ENCODE measurements around the gene TSC22D2.

The TSC22D2 gene

DNA sequence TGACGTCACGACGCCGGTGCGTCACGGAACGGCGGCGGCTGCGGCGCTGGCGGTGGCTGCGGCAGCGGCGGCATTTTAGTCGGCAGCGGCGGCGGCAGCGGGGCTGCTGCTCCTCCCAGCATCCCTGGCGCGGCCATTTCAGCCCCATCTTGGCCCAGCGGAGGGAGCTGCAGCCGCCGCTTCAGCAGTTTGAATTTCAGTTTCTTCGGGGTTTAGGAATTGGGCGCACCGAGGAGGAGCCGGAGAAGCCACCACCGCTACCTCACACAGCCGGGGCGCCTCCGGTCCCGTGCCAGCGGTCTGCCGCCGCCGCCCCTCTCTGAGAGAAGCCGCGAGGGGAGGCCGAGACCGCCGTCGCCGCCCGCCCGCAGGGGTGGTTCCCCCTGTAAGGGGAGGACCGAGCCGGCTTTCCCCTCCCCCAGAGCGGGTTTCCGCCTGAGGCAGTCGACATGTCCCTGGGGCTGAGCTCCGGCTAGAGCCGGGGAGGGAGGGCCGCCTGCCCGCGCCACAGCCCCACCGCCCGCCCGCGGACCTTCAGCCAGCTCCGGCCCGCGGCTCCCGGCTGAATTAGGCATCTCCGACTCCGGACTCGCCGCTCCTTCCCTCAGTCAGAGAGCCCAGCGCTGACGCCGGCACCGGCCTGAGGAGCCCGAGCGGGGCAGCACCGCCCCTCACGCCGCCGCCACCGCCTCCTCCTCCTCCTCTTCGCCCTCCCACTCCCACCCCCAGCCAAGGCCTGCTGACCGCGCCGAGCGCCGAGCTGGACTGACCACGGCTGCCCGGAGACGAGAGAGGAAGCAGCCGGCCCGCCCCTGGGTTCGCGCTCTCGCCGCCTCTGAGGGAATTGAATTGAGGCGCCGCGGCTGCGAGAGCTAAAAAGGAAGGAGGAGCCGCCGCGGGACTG is at the start of gene TSC22D2:
Gene TSC22D2, plus strand, starts transcription at position 78 of the 904 bp plus-strand sequence. CDS start 1,053 bp downstream, outside the sequence.
- DNase-seq, result no peak

DNA sequence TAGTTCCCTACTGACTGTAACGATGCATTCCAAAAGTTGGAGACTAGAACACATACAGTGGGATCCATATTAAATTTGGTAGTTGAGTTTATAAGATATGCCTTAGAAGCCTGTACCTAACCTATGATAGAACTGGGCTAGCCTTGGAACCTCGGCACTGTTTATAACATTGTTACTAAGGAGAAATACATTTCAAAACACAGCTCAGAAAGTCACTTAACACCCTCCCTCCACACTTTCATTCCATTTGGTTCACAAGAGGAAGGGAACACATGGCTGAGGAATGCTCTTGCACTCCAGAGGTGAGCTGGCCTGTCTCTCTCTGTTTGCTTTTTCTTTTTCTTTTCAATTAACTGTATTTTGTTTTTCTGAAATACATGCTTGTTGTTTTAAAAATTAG is 48.7 kb upstream of the TSC22D2 start:
- no peak for DNase-seq

DNA sequence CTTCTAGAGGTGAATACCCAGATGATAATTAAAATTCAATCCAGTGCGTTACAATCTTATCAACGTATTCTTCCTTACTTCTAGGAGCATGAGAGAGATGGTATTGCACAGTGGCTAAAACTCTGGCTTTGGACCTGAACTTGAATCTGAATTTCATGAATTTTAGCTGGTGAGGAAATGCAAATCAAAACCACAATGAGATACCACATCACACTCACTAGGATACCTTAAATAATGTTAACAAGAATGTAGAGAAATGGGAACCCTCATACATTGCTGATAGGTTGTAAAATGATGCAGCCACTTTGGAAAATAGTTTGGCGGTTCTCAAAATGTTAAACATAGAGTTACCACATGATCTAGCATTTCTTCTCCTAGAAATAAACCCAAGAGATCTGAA is 47.1 kb upstream of the TSC22D2 start:
- DNase-seq, result no peak

DNA sequence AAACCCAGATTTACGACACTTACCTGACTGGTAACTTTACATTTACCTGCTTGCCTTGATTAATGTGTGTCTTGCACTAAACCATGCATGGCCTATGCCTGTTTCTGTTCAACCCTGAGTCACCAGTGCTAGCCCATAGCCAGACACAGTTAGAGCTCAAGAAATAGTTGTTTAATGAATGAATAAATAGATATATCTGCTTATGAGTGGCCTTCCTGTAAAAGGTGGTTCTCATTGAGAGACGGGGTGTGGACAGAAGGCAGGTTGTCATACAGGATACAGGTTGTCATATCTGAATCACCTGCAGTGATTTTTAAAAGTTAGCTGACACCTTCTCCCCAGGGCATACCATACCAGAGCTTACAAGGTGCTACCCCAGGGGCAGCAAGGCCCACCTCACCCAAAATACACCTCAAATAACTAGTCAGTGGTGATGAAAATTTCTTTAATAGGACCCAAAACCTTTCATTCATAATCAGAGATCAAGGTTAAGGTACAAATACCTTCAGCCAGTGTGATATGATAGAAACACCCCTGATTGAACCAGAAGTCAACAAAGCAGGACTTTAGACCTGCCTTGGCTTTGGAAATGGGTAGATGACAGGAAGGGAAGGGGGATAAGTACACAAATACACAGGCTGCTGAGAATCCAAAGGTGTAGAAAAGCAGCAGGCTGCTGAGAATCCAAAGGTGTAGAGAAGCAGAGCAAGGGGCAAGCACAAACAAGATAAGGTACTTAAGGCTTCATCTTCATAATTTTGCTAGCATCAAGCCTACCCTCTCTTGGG is 45.4 kb upstream of the TSC22D2 start:
- DNase-seq, result no peak

DNA sequence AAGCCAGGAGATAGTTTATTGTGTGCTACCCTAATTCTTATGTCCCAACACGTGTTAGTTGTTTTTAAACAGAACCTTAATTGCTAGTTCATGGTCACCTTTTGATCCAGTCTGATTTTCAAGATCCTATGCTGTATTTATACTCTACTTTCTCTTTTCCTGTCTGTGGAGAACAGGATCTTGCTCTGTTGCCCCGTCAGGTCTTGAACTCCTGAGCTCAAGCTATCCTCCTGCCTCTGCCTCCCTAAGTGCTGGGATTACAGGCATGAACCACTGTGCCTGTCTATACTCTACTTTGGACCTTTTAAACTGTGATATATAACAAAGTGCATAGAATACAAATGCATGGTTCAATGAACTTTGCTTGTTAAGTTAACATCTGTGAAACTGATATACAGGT is 44.7 kb upstream of the TSC22D2 start:
- DNase-seq, result no peak

DNA sequence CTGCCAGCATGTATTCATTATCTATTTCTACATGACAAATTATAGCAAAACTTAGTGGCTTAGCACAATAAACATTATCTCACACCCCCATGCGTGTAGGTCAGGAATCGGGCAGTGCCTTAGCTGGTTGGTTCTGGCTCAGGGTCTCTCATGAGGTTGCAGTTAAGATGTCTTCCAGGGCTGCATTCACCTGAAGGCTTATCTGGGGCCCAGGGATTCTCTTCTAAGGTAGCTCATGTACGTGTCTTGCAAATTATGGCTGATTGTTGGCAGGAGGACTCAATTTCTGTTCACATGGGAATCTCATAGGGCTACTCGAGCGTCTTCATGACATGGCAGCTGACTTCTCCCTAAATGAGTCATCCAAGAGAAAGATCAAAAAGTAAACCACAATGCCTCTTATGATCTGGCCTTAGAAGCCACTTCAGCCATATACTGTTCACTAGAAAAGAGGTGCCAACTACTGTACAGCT is 42.9 kb upstream of the TSC22D2 start:
- DNase-seq, result no peak

DNA sequence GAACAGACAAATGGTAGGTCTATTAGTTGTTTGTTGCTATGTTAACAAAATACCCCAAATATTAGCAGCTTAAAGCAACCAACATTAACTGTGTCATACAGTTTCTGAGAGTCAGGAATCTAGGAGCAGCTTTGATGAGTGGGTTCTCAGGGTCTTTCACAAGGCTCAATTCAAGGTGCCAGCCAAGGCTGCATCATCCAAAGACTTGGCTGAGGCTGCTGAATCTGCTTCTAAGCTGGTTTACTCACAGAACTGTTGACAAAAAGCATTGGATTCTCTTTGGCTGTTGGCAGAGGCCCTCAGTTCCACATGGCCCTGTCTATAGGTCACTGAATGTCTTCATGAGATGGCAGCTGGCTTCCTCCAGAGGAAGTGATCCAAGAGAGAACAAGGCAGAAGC is 40.3 kb upstream of the TSC22D2 start:
- DNase-seq, result no peak

DNA sequence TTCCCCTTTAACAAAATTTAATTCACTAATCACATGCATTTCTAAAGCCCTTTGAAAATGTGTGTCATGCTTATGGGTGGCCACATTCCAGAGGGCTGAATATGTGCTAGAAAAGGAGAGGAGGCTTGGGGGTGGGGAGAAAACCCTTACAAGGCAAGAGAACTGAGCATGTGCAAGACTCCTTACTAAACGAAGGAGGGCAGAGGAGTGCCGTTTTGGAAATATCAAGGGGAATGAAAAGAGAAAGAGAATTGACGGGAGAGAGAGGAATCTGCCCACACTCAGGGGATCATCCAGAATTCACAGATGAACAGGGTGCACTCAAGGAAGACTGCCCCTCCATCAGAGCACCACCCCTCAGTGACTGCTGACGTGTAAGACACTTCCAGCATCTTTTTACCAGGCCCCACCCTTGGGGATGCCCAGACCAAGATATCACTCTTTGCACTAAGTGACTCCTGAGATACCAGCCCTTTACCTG is 37.9 kb upstream of the TSC22D2 start:
- no peak for DNase-seq

DNA sequence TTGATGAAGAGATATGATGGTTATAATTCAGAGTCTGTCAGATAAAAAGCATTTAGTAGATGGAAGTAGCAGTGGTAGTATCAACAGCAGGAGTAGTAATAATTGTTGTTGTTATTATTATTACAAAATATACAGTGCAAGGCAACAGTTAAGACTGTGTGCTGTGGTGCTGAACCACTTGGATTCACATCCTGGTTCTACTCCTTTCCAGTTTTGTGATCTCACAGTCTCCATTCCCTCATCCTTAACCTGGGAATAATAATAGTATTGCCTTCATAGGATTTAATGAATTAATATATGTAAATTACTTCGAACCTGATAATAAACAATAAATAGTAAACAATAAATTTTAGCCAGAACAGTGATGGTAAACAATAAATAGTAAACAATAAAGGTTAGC is 37.1 kb upstream of the TSC22D2 start:
- no peak for DNase-seq

DNA sequence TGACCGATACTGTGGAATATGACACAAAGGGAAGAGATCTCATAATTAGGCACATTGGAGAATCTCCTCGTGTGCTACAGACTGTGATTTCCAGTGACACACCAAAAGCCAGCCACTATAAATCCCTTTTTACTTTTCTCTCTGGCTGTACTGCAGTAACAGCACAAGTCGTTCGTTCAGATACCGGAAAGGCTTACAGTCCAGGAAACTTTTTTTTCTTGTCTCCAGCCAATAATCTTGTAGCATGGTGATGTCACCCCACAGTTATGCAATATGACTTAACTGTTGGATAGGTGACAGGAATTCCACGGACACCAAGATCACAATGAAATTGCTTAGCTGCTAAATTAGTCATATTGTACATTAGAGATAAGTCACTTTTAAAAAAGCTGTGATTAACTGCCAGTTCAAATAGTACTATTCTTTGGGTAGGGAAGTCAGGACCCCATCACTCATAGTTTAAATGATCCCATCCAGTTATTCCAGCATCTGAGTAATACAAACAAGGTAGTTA is 36.3 kb upstream of the TSC22D2 start:
- no peak for DNase-seq

DNA sequence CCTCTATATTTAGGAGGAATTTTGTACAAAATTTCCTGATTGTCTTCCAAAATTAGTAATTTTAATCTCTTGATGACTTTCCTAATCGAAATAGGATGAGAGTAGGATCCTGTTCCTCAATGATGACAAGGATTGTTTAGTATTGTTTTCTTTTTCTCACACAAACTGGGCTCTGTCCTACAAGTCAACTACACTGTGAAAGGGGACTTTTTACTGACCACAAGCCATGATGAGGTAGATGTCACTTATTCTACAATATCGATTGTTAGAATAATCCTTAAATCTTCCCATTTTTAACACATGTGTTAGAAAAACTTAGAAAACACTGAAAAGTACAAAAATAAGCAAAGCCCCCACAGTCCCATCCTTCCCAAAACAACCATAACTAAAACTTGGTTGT is 35.8 kb upstream of the TSC22D2 start:
- DNase-seq, result no peak

DNA sequence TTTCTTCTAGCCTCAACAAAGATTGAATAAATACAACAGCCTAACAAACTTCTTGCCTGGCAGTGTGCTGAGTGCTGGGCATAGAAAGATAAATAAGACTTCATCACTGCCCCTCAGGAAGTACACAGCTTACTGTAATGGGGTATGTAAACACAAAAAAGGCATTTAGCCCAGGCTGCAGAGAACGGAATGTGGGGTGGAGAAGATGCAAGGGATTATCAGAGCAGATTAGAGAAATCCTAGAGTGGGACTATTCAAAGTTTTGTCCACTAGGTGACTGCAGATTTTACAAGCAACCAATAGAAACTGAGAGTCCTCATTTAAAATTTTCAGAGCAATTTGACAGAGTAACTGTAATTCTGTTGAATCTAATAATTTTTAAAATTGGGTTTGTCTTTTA is 35.4 kb upstream of the TSC22D2 start:
- no peak for DNase-seq

DNA sequence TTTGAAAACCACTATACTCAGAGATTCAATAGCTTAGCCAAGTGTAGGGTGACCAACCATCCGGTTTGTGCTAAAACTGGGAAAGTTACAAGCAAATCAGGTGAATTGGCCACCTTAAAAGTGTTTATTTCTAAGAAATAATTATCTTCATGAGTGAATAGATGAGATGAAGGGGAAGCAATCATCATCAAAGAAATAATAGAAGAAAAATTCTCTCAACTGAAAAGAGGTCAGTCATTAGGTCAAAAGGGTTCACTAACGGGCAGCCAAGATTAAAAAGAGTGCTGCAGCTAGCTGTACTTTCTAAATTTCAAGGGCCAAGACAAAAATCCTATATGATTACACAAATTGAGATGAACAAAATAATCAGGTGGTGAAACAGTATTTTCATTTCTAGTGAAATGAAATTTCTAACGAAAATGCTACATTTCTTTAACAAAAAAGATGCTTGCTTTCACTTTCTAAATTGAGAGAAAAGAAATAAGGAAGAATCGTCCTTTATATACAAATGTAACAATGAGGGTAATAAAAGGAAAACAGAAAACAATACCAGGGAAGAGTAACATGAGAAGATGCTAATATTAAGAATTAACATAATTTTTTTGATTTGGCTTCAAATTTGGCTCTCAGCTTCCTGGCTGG is 34.7 kb upstream of the TSC22D2 start:
- no peak for DNase-seq

DNA sequence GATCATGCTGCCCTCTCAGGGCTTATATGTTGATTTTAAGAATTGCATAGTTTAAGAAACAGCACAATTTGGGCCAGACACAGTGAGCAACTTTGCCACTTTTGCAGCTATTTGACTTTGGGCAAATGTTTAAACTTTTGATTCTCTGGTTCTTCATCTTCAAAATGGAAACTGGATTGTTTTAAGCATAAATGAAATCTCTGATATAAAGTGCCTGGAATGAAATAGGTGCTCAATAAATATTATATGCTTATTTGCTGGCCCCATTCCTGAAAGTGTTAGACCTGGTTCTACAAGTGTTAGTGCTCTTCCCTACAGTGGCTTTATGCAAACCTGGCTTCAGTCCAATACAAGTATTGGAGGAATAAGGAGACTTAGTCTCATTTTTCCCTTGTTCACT is 33.1 kb upstream of the TSC22D2 start:
- no peak for DNase-seq

DNA sequence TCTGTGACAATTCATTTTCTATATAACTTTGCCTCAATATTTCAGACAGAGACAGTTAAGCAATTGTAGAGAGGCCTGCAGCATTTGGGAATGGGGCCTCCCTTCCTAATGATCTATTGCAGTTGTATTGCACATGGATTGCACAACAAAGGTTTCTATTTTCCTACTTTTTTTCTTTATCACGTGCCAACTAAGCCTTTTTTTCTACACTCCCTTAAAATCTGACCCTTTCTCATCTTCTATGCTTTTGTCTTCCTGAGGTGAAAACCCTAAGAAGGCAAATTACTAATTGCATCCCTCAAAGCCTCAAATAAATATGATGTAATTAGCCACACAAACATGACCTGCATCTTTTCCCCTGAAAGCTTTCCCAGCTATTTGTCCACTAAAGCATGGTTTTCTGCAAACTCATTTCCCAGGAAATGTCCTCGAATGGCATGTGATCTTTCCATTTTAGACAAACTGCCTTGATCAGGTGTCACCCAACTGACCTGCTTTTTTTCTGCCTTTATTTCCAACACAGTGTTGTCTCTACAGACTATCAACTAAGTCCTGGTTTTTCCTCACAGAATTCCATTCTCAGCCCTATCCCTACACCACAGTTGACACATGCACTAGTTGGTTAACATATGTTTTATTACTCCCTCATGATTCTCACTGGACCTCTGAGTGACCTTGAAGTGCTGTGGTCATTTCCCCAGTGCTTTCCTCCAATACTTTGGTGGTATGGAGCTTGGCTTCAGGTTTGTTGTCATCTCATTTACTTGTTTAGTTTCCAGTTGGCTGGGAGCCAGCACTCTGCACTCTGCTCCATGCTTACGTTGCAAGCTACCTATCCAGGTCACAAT is 31.9 kb upstream of the TSC22D2 start:
- DNase-seq, result no peak

DNA sequence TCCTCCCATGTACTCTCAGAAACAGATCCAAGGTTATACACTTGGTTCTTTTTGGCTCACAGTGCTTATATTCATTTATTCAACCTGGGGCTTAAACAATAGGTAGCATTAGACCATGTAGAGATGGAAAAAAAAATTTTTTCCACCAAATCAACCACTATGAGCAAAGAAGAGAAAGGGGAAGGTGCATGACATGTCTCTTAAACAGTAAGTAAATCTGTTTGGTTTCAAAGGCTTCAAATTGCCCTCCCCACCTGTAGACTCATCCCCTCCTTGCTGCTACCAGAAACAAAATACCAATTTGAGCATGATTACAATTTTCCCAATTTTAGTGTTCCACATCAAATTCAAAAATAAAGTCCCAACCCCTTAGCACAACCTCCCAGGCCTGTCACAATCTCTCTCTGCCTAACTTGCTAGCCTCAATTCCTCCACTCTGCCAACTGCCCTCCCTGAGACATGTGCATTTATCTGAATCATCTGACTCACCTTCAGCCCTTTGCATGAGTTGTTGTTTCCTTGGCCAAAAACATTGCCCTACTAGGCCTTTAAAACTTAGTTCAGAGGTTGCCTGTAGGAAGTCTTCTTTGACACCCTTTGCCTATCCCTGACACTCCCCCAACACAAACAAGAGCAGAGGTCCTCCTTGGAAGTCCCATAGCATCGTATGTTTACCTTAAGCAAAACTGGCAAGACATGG is 30.3 kb upstream of the TSC22D2 start:
- no peak for DNase-seq

DNA sequence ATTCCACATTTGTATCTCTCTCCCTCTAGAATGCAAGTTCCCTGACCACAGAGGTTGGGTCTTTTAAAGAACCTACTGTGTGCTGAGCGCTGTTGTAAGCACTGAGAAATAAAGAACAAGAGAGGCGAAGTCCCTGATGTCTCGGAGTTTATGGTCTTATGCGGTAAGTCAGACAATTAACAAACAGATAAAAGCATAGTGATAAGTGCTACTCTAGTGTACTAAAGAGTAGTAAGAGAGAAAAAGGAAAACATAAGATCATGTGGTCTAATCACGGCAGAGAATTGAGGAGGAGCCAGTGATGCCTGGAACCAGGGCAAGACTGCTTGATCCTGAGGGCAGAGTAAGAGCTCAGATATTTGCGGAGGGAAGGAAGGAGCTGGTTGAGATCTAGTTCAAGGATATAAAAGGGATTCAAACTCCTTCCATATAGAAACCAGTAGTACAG is 29.8 kb upstream of the TSC22D2 start:
- DNase-seq, result no peak

DNA sequence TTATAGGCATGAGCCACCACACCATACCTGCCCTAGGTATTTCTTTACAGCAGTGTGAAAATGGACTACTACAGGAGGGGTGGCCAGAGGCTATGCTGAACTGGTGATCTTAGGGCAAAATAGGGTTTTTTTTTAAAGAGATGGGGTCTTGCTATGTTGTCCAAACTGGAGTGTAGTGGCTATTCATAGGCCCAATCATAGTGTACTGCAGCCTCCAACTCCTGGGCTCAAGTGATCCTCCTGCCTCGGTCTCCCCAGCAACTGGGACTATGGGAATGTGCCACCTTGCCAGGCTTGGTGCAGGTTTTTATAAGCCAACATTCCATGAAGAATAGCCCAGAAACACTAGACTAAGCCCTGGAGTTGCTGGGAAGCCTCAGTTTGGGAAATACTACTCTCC is 28.6 kb upstream of the TSC22D2 start:
- no peak for DNase-seq

DNA sequence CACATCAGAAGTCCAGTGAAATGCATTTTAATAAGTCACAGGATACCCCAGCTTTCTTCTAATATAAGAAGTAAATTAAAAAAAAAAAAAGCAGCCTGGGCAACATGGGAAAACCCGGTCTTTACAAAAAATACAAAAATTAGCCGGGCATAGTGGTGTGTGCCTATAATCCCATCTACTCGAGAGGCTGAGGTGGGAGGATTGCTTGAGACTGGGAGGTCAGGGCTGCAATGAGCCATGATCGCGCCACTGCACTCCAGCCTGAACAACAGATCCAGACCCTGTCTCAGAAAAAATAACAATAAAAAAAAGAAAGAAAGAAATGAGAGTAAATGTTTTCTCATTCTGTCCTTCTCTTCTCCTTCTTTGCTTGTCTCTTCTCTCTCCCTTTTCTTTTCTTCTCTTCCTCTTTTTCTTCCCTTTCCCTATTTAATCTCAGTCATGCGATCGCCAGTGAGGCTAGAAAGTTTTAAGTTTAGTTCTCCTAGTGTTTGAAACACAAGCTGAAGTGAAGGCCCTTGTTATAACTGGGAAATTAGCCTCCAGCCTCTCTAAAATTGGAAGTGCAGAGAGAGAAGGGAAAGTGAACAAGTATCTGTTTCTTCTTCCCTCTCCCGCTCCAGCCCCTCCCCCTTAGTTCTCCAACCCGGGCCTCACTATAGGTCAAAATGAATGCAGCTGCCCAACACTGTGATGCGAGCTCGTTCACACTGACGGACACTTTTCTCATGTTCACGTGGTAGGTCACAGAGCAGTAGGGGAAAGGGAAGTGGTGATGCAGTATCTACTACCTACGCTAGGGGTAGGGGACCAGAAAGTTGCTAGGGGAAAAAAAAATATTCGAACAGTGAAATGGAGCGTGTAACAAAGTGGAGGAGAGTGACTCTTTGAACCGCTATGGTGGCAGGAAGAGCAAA is 23.5 kb upstream of the TSC22D2 start:
- peak; percentile 75 for DNase-seq
